RPMI7951 (cell line): Measurements from ENCODE around the gene OPCML. TPM values are rescaled to one million over a fixed set of nuclear protein-coding genes. Genes with fewer than 3 reads are reported as not detected.

Experiments
- DNase-seq: peaks from one replicate; pipeline ENCODE4 v3.0.0-alpha.2; 2012; ENCODE audit warnings: low read depth
- total RNA-seq: library from RNA; depleted of rRNA; stranded (reverse); fragments of >200 nt; shearing (Covaris generic); gene quantifications from 2 replicates; pipeline ENCODE4 v1.2.3, GENCODE V29; 2014

The OPCML gene
- total RNA-seq, 1 experiment from 2014 or later = not detected

- no peak for DNase-seq
These were observed 299.6 kb downstream of the OPCML start for GRCh38 chr11:133232665-133233064.

- no peak for DNase-seq
These were observed 301.9 kb downstream of the OPCML start for GRCh38 chr11:133230431-133230830.

GRCh38 chr11:133228471-133229329 lies 303.6 kb downstream of the OPCML start:
- DNase-seq = no peak

- no peak for DNase-seq
These were observed 304.6 kb downstream of the OPCML start for GRCh38 chr11:133227632-133228111.

GRCh38 chr11:133224271-133224670 lies 308.0 kb downstream of the OPCML start:
- no peak for DNase-seq

GRCh38 chr11:133222425-133223330 lies 309.6 kb downstream of the OPCML start:
- no peak for DNase-seq

- DNase-seq = no peak
These were observed 312.8 kb downstream of the OPCML start for GRCh38 chr11:133219543-133219942.

GRCh38 chr11:133216813-133217212 lies 315.5 kb downstream of the OPCML start:
- DNase-seq = no peak

GRCh38 chr11:133215596-133216230 lies 316.6 kb downstream of the OPCML start:
- DNase-seq = no peak

- DNase-seq = no peak
These were observed 317.7 kb downstream of the OPCML start for GRCh38 chr11:133214646-133215045.

- DNase-seq = no peak
These were observed 320.1 kb downstream of the OPCML start for GRCh38 chr11:133212201-133212600.

GRCh38 chr11:133207995-133208394 lies 324.3 kb downstream of the OPCML start:
- no peak for DNase-seq

- no peak for DNase-seq
These were observed 325.8 kb downstream of the OPCML start for GRCh38 chr11:133206313-133207005.

- DNase-seq = no peak
These were observed 328.1 kb downstream of the OPCML start for GRCh38 chr11:133204158-133204557.

GRCh38 chr11:133202816-133203215 lies 329.5 kb downstream of the OPCML start:
- no peak for DNase-seq

GRCh38 chr11:133198438-133198837 lies 333.9 kb downstream of the OPCML start:
- no peak for DNase-seq

GRCh38 chr11:133197425-133197824 lies 334.9 kb downstream of the OPCML start:
- DNase-seq = peak; percentile 16

GRCh38 chr11:133191931-133192330 lies 340.4 kb downstream of the OPCML start:
- DNase-seq = no peak

GRCh38 chr11:133181667-133182066 lies 350.6 kb downstream of the OPCML start:
- no peak for DNase-seq

GRCh38 chr11:133181066-133181465 lies 351.2 kb downstream of the OPCML start:
- DNase-seq = no peak

- DNase-seq = no peak
These were observed 352.1 kb downstream of the OPCML start for GRCh38 chr11:133180201-133180600.
